ENCODE measurements around the gene NMT1. TPM values are rescaled to one million over a fixed set of nuclear protein-coding genes. Genes with fewer than 3 reads are reported as not detected.
A peak's percentile ranks its signal among the peaks of the same experiment; 100 is the strongest.

Gene NMT1
- total and polyA plus RNA-seq, 3 experiments from 2014 or later: 82.0 to 198 (median 189) TPM

DNA sequence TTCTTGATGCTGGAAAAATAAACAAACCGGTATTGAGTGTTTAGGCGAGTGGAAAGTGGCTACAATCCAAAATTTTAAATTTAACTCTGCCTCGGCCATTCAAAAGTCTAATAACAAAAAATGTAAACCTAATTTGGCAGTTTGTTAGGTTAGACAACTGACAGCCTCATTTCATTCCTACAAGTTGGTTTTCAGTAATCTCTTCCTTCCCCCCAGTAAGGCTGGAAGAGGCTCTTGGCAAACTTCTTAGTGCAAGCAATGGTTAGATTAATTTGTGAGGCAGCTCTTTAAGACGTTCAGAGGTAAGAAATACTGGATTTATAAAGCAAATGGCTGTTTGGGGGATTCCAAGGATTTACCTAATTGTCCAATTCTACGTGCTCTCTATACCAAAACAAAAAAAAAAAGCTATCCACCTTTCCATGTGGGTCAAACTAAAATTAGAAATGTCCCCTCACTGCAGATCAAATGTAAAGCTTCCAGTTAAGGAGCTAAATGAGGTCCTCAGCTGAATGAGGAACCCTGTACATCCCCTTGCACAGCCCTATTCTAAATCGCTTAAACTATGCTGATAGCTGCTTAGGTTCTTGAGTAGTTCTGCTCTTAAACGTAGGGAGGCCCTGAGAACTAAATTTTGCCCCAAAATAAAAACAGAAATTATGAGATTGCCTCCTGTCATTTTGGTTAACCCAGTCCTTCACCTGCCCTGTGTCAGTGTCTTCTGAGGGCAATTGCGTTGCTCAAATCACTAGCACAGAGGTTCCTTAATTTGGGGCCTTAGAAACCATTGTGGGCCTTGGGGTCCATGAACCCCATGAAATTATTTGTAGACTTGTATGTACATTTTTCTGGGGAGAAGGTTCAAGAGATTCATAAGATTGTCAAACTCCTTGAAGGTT is 90.0 kb downstream of the NMT1 start:
- H3K9me3 ChIP-seq (ENCODE audit: low read length): no peaks in the 10 kb centered on the region
- Mint-ChIP-seq H3K4me3 (peak overlapping the region; percentile 23 to 95 (median 65)), H3K27me3 (peaks cover 0 to 11% of the 10 kb centered on the region in 2 donors), H3K27ac (peak overlapping the region; percentile 65 to 99 (median 86)), H3K4me1 (peaks cover 40 to 61% (median 61%) of the 10 kb centered on the region in 3 donors), H3K9me3 (peaks cover 0 to 3% (median 0%) of the 10 kb centered on the region in 5 donors), H3K36me3 (peaks cover 0 to 27% (median under 1%) of the 10 kb centered on the region in 3 donors)
- H3K36me3 ChIP-seq (ENCODE audit: insufficient read depth, low read length): no peaks in the 10 kb centered on the region
- POLR2A ChIA-PET: interaction anchor here (0.6 to 8.5 kb wide), 6 partner anchors 9 to 90 kb away, joined by 3 to 327 read pairs (median 9); partner anchors contain the start of genes ACBD4, FMNL1, HEXIM2 and NMT1
- no peak for DNase-seq
- H3K4me1 ChIP-seq (ENCODE audit: insufficient read depth, low read length): peaks cover 35% of the 10 kb centered on the region
- H3K27me3 ChIP-seq (ENCODE audit: insufficient read depth, low read length, poor library complexity, severe bottlenecking): no peaks in the 10 kb centered on the region
- peak overlapping the region; percentile 75 for H3K27ac ChIP-seq (ENCODE audit: low read depth, low read length)
- H3K4me3 ChIP-seq (ENCODE audit: low read length): peak overlapping the region; percentile 17
- CTCF ChIA-PET: interaction anchor here (0.6 to 13.2 kb wide), 19 partner anchors 8 to 439 kb away, joined by 3 to 315 read pairs (median 5); partner anchors contain the start of genes ACBD4, FMNL1, HEXIM2 and MAP3K14

- H3K4me3 ChIP-seq (ENCODE audit: low read length): no peak overlapping the region
- no peaks in the 10 kb centered on the region for H3K9me3 Mint-ChIP-seq
- no peak overlapping the region for H3K27ac ChIP-seq (ENCODE audit: low read depth, low read length)
- peaks cover 43% of the 10 kb centered on the region for H3K4me1 ChIP-seq (ENCODE audit: insufficient read depth, low read length)
- H3K27ac Mint-ChIP-seq: no peak overlapping the region
- H3K9me3 ChIP-seq (ENCODE audit: low read length): no peaks in the 10 kb centered on the region
- H3K4me1 Mint-ChIP-seq: peaks cover 39 to 65% (median 61%) of the 10 kb centered on the region in 3 donors
- no peaks in the 10 kb centered on the region for H3K36me3 ChIP-seq (ENCODE audit: insufficient read depth, low read length)
- POLR2A ChIA-PET: interaction anchor here (0.6 kb wide), 2 partner anchors 66 to 233 kb away, joined by 3 to 5 read pairs; no protein-coding TSS in a partner anchor
- no peaks in the 10 kb centered on the region for H3K27me3 Mint-ChIP-seq
- no peaks in the 10 kb centered on the region for H3K27me3 ChIP-seq (ENCODE audit: insufficient read depth, low read length, poor library complexity, severe bottlenecking)
- DNase-seq: no peak
- peaks cover 0 to 21% (median 6%) of the 10 kb centered on the region in 3 donors for H3K36me3 Mint-ChIP-seq
- no peak overlapping the region for H3K4me3 Mint-ChIP-seq
- CTCF ChIA-PET: interaction anchor here (1.0 to 13.2 kb wide), 4 partner anchors 21 to 69 kb away, joined by 3 to 315 read pairs (median 48); partner anchors contain the start of genes ACBD4 and PLCD3
Observed at GRCh38 chr17:45155029-45155428, 93.9 kb downstream of the NMT1 start.

GRCh38 chr17:45155483-45155882 is 94.4 kb downstream of the NMT1 start:
- POLR2A ChIA-PET: interaction anchor here (0.6 kb wide), 3 partner anchors 65 to 232 kb away, joined by 3 to 5 read pairs (median 3); no protein-coding TSS in a partner anchor
- peaks cover 0 to 21% (median 6%) of the 10 kb centered on the region in 3 donors for H3K36me3 Mint-ChIP-seq
- Histone ChIP-seq H3K27ac (ENCODE audit: low read depth, low read length) (no peak overlapping the region), H3K27me3 (ENCODE audit: insufficient read depth, low read length, poor library complexity, severe bottlenecking) (no peaks in the 10 kb centered on the region), H3K4me1 (ENCODE audit: insufficient read depth, low read length) (peaks cover 45% of the 10 kb centered on the region), H3K9me3 (ENCODE audit: low read length) (no peaks in the 10 kb centered on the region), H3K4me3 (ENCODE audit: low read length) (no peak overlapping the region), H3K36me3 (ENCODE audit: insufficient read depth, low read length) (no peaks in the 10 kb centered on the region)
- no peak for DNase-seq
- peak overlapping the region in 5 of 8 donors; percentile 29 to 66 (median 55) for H3K27ac Mint-ChIP-seq
- peak overlapping the region in 1 of 7 donors; percentile 53 for H3K4me3 Mint-ChIP-seq
- H3K27me3 Mint-ChIP-seq: no peaks in the 10 kb centered on the region
- H3K4me1 Mint-ChIP-seq: peaks cover 39 to 63% (median 61%) of the 10 kb centered on the region in 3 donors
- no peaks in the 10 kb centered on the region for H3K9me3 Mint-ChIP-seq
- CTCF ChIA-PET: interaction anchor here (1.0 to 13.2 kb wide), 4 partner anchors 22 to 69 kb away, joined by 3 to 315 read pairs (median 48); partner anchors contain the start of genes ACBD4 and PLCD3

- H3K4me3 Mint-ChIP-seq: no peak overlapping the region
- ChIA-PET POLR2A (no interaction called here), CTCF (interaction anchor here (1.0 to 13.2 kb wide), 4 partner anchors 21 to 42 kb away, joined by 5 to 315 read pairs (median 95); partner anchors contain the start of genes ACBD4 and PLCD3)
- Histone ChIP-seq H3K9me3 (ENCODE audit: low read length) (no peaks in the 10 kb centered on the region), H3K27me3 (ENCODE audit: insufficient read depth, low read length, poor library complexity, severe bottlenecking) (no peaks in the 10 kb centered on the region), H3K27ac (ENCODE audit: low read depth, low read length) (no peak overlapping the region), H3K36me3 (ENCODE audit: insufficient read depth, low read length) (no peaks in the 10 kb centered on the region), H3K4me3 (ENCODE audit: low read length) (no peak overlapping the region), H3K4me1 (ENCODE audit: insufficient read depth, low read length) (peaks cover 37% of the 10 kb centered on the region)
- peaks cover 0 to 24% (median 6%) of the 10 kb centered on the region in 3 donors for H3K36me3 Mint-ChIP-seq
- no peak for DNase-seq
- peak overlapping the region in 3 of 8 donors; percentile 38 to 50 (median 46) for H3K27ac Mint-ChIP-seq
- no peaks in the 10 kb centered on the region for H3K27me3 Mint-ChIP-seq
- no peaks in the 10 kb centered on the region for H3K9me3 Mint-ChIP-seq
- H3K4me1 Mint-ChIP-seq: peaks cover 33 to 56% (median 54%) of the 10 kb centered on the region in 3 donors
Observed at GRCh38 chr17:45156242-45156641, 95.1 kb downstream of the NMT1 start.

Other genes starting within 250 kb of the NMT1 start
- gene GJC1, start 231.0 kb upstream of the NMT1 start, total RNA-seq: 10 to 100 TPM in 1 of 2 experiments, 1 to 10 TPM in 1; 9.4 to 10.2 TPM
- not detected for gene GJC1, start 231.0 kb upstream of the NMT1 start, polyA plus RNA-seq
- gene HIGD1B, start 213.4 kb upstream of the NMT1 start, total RNA-seq: not detected
- 0.56 TPM for gene HIGD1B, start 213.4 kb upstream of the NMT1 start, polyA plus RNA-seq
- 100 to 1,000 TPM; 229 to 241 TPM for gene EFTUD2, start 161.9 kb upstream of the NMT1 start, total RNA-seq
- gene EFTUD2, start 161.9 kb upstream of the NMT1 start, polyA plus RNA-seq: 77.6 TPM
- gene GFAP, start 145.8 kb upstream of the NMT1 start, total RNA-seq: not detected
- not detected for gene GFAP, start 145.8 kb upstream of the NMT1 start, polyA plus RNA-seq
- 10 to 100 TPM; 27.1 to 28.3 TPM for gene KIF18B, start 113.5 kb upstream of the NMT1 start, total RNA-seq
- gene KIF18B, start 113.5 kb upstream of the NMT1 start, polyA plus RNA-seq: 0.10 TPM
- gene C1QL1, start 93.0 kb upstream of the NMT1 start, total RNA-seq: not detected
- not detected for gene C1QL1, start 93.0 kb upstream of the NMT1 start, polyA plus RNA-seq
- gene DCAKD, start 9.7 kb upstream of the NMT1 start, total RNA-seq: 10 to 100 TPM; 31.3 to 32.5 TPM
- 17.6 TPM for gene DCAKD, start 9.7 kb upstream of the NMT1 start, polyA plus RNA-seq
- gene PLCD3, start 71.2 kb downstream of the NMT1 start, total RNA-seq: 1 to 10 TPM; 5.5 to 7.2 TPM
- 1.1 TPM for gene PLCD3, start 71.2 kb downstream of the NMT1 start, polyA plus RNA-seq
- 1 to 10 TPM; 8.8 to 9.7 TPM for gene ACBD4, start 74.4 kb downstream of the NMT1 start, total RNA-seq
- 15.0 TPM for gene ACBD4, start 74.4 kb downstream of the NMT1 start, polyA plus RNA-seq
- 10 to 100 TPM; 48.3 to 51.1 TPM for gene HEXIM1, start 87.2 kb downstream of the NMT1 start, total RNA-seq
- gene HEXIM1, start 87.2 kb downstream of the NMT1 start, polyA plus RNA-seq: 5.6 TPM
- gene HEXIM2, start 100.6 kb downstream of the NMT1 start, total RNA-seq: 1 to 10 TPM; 7.7 to 9.3 TPM
- 4.0 TPM for gene HEXIM2, start 100.6 kb downstream of the NMT1 start, polyA plus RNA-seq
- gene FMNL1, start 160.6 kb downstream of the NMT1 start, total RNA-seq: 100 to 1,000 TPM; 260 to 265 TPM
- gene FMNL1, start 160.6 kb downstream of the NMT1 start, polyA plus RNA-seq: 58.6 TPM
- under 1 TPM in 1 of 2 experiments, not detected in 1; 0.15 TPM for gene SPATA32, start 200.8 kb downstream of the NMT1 start, total RNA-seq
- gene SPATA32, start 200.8 kb downstream of the NMT1 start, polyA plus RNA-seq: 0.33 TPM

Data from CD8-positive, alpha-beta memory T cell (primary cell).